Spleen (tissue), 11 donors: ENCODE results near the gene FXR1. TPM values are rescaled to one million over a fixed set of nuclear protein-coding genes. Genes with fewer than 3 reads are reported as not detected.

ENCODE experiments used
- DNase-seq: peaks from one replicate; pipeline ENCODE4 v3.0.0-alpha.2; 2020
- H3K27ac ChIP-seq, 8 donors: fragments of 200-600 bp; sonication (generic) in 7 of 8; 1 replicate in 4 of 8; 2 replicates in 4 of 8; pipeline versions ENCODE4 v1.5.0 to v1.8.0; 2016 to 2021; ENCODE audit warnings: inconsistent platforms in 4 of 8, mild to moderate bottlenecking in 4 of 8, moderate library complexity in 1 of 8
- H3K27me3 ChIP-seq, 7 donors: fragments of 200-600 bp; sonication (generic) in 6 of 7; replicated peaks in 1 of 7; 1 replicate in 4 of 7; 2 replicates in 3 of 7; pipeline versions ENCODE4 v1.5.0 to v1.8.0; 2016 to 2021; ENCODE audit warnings: inconsistent platforms in 3 of 7, mild to moderate bottlenecking in 1 of 7
- H3K36me3 ChIP-seq, 6 donors: fragments of 200-600 bp; sonication (generic) in 5 of 6; 1 replicate in 4 of 6; 2 replicates in 2 of 6; pipeline versions ENCODE4 v1.5.0 to v1.8.0; 2016 to 2021; ENCODE audit warnings: inconsistent platforms in 2 of 6
- H3K4me1 ChIP-seq, 6 donors: fragments of 200-600 bp; sonication (generic) in 5 of 6; 1 replicate in 3 of 6; 2 replicates in 3 of 6; pipeline versions ENCODE4 v1.5.0 to v1.8.0; 2016 to 2021; ENCODE audit warnings: inconsistent platforms in 3 of 6
- H3K4me3 ChIP-seq, 8 donors: fragments of 200-600 bp; sonication (generic) in 7 of 8; 1 replicate in 4 of 8; 2 replicates in 4 of 8; pipeline versions ENCODE4 v1.5.0 to v1.8.0; 2016 to 2021; ENCODE audit warnings: inconsistent platforms in 4 of 8, mild to moderate bottlenecking in 4 of 8, moderate library complexity in 2 of 8
- H3K9me3 ChIP-seq, 8 donors: fragments of 200-600 bp; sonication (generic) in 7 of 8; 1 replicate in 4 of 8; 2 replicates in 4 of 8; pipeline versions ENCODE4 v1.5.0 to v1.8.0; 2016 to 2021; ENCODE audit warnings: inconsistent platforms in 4 of 8
- CTCF ChIP-seq, 11 experiments: fragments of 200-600 bp in 7 of 11; fragments of 450-650 bp in 4 of 11; sonication (generic) in 4 of 11; IDR thresholded peaks in 8 of 11; conservative IDR thresholded peaks in 3 of 11; 1 replicate in 7 of 11; 2 replicates in 4 of 11; pipeline versions ENCODE4 v1.4.0 to v1.8.0; 2016 to 2021; ENCODE audit warnings: antibody characterized with exemption in 11 of 11, inconsistent platforms in 4 of 11, mild to moderate bottlenecking in 1 of 11
- POLR2A ChIP-seq, 3 donors: fragments of 450-650 bp; IDR thresholded peaks; one replicate each; pipeline ENCODE4 v1.5.1; 2017; ENCODE audit warnings: antibody characterized with exemption in 3 of 3, mild to moderate bottlenecking in 1 of 3
- POLR2AphosphoS5 ChIP-seq, 3 donors: sonication (generic); formaldehyde crosslinking; IDR thresholded peaks; one replicate each; pipeline ENCODE4 v1.5.1; 2017; ENCODE audit warnings: antibody characterized with exemption in 3 of 3
- WGBS, 5 donors: extraction: QIAGEN DNeasy Blood & Tissue Kit in 3 of 5; methylation state at CpG; one replicate each; pipeline versions ENCODE4 v1.1.5 to v1.1.7; 2013 to 2018; 5-methylcytosine and 5-hydroxymethylcytosine counted together
- intact Hi-C: fragments of 100-400 bp; cut with DNase I; formaldehyde crosslinking; loops from one replicate; pipeline ENCODE4 v1.15.0; 2023; ENCODE audit warnings: low total_unique reads
- polyA plus RNA-seq, 3 donors: library from polyadenylated mRNA; stranded (reverse); fragments of 200-250 nt; gene quantifications; one replicate each; pipeline ENCODE4 v1.2.1, GENCODE V29; 2013
- total RNA-seq, 7 donors: library from RNA; depleted of rRNA in 3 of 7; stranded (reverse); fragments of >200 nt in 3 of 7; fragmentation: NEBNext Ultra II Directional in 4 of 7; extraction: Animal tissue kit (Norgen Biotek cat#: 25700) in 4 of 7; gene quantifications; one replicate each; pipeline versions ENCODE4 v1.1.0 to v1.2.1, GENCODE V29; 2016 to 2021
- donor health status: healthy with polysubstance abuse.
- donor health status: DM: no; HTN: no; CAD: no; lungs with moderate emphysema.
- donor health status: DM: no; HTN: no; CAD: no.
- donor health status: Bipolar disorder and iron deficiency.
- donor health status: healthy.
- donor health status: DM: no; HTN: no; CAD: no.
- donor health status: DM: yes; HTN: yes; CAD: no.

Gene FXR1
- total and polyA plus RNA-seq, 10 donors = 43.4 to 141 (median 100) TPM

GRCh38 chr3:181006541-181006940, 94.1 kb downstream of the FXR1 start:
- WGBS, 5 donors = 81 to 88% (median 84%) methylated on average over 7 of the region's 7 CpGs
- no peak overlapping the region for H3K27ac ChIP-seq

GRCh38 chr3:181007262-181007661, 94.8 kb downstream of the FXR1 start:
- H3K27me3 ChIP-seq = no peaks in the 10 kb centered on the region
- TF ChIP-seq POLR2AphosphoS5 (IDR thresholded peaks at IDR 0.05) = no peak
- TF ChIP-seq POLR2A (IDR thresholded peaks at IDR 0.05) = no peak
- TF ChIP-seq CTCF (IDR thresholded peaks at IDR 0.05 in 8 of 11, conservative IDR thresholded peaks at IDR 0.05 in 3 of 11) = no peak
- H3K4me1 ChIP-seq = no peaks in the 10 kb centered on the region
- intact Hi-C loops = no loop called here
- DNase-seq = no peak
- no peaks in the 10 kb centered on the region for H3K36me3 ChIP-seq
- H3K4me3 ChIP-seq = no peak overlapping the region
- no peak overlapping the region for H3K27ac ChIP-seq
- H3K9me3 ChIP-seq = peaks cover 0 to 14% (median 8%) of the 10 kb centered on the region in 8 donors
- 86 to 99% (median 94%) methylated on average over 3 of the region's 3 CpGs for WGBS, 5 donors

More at GRCh38 chr3:181006541-181006940, 94.1 kb downstream of the FXR1 start:
- H3K4me3 ChIP-seq = no peak overlapping the region
- intact Hi-C loops = no loop called here
- TF ChIP-seq CTCF (IDR thresholded peaks at IDR 0.05 in 8 of 11, conservative IDR thresholded peaks at IDR 0.05 in 3 of 11) (no peak), POLR2AphosphoS5 (IDR thresholded peaks at IDR 0.05) (no peak), POLR2A (IDR thresholded peaks at IDR 0.05) (no peak)
- peaks cover 0 to 21% (median 15%) of the 10 kb centered on the region in 8 donors for H3K9me3 ChIP-seq
- H3K27me3 ChIP-seq = no peaks in the 10 kb centered on the region
- DNase-seq = no peak
- no peaks in the 10 kb centered on the region for H3K4me1 ChIP-seq
- H3K36me3 ChIP-seq = no peaks in the 10 kb centered on the region

GRCh38 chr3:181008796-181009195, 96.3 kb downstream of the FXR1 start:
- no peaks in the 10 kb centered on the region for H3K9me3 ChIP-seq
- no peaks in the 10 kb centered on the region for H3K4me1 ChIP-seq
- no peak overlapping the region for H3K27ac ChIP-seq
- H3K4me3 ChIP-seq = no peak overlapping the region
- no peaks in the 10 kb centered on the region for H3K36me3 ChIP-seq
- 60 to 76% (median 68%) methylated on average over 1 of the region's 1 CpG for WGBS, 5 donors
- no peak for TF ChIP-seq POLR2AphosphoS5 (IDR thresholded peaks at IDR 0.05)
- no peak for TF ChIP-seq CTCF (IDR thresholded peaks at IDR 0.05 in 8 of 11, conservative IDR thresholded peaks at IDR 0.05 in 3 of 11)
- TF ChIP-seq POLR2A (IDR thresholded peaks at IDR 0.05) = no peak
- no peak for DNase-seq
- no peaks in the 10 kb centered on the region for H3K27me3 ChIP-seq
- intact Hi-C loops = no loop called here

GRCh38 chr3:181009225-181009624, 96.8 kb downstream of the FXR1 start:
- H3K27me3 ChIP-seq = no peaks in the 10 kb centered on the region
- 63 to 77% (median 75%) methylated on average over 5 of the region's 5 CpGs for WGBS, 5 donors
- no peaks in the 10 kb centered on the region for H3K9me3 ChIP-seq
- intact Hi-C loops = no loop called here
- no peak for DNase-seq
- TF ChIP-seq CTCF (IDR thresholded peaks at IDR 0.05 in 8 of 11, conservative IDR thresholded peaks at IDR 0.05 in 3 of 11) = no peak
- no peak for TF ChIP-seq POLR2A (IDR thresholded peaks at IDR 0.05)
- no peak for TF ChIP-seq POLR2AphosphoS5 (IDR thresholded peaks at IDR 0.05)
- H3K27ac ChIP-seq = no peak overlapping the region
- H3K4me3 ChIP-seq = no peak overlapping the region
- no peaks in the 10 kb centered on the region for H3K4me1 ChIP-seq
- H3K36me3 ChIP-seq = no peaks in the 10 kb centered on the region
